Globus pallidus (tissue), 1 donor: ENCODE measurements around the gene ITPR1.

Experiments used
- DNase-seq: peaks from one replicate; pipeline ENCODE4 v3.0.0-alpha.2; 2015; ENCODE audit warnings: low spot score

The ITPR1 gene

GRCh38 chr3:4509983-4510755 lies 17.0 kb downstream of the ITPR1 start:
- no peak for DNase-seq

- no peak for DNase-seq
Observed at GRCh38 chr3:4511491-4512262, 18.5 kb downstream of the ITPR1 start.

GRCh38 chr3:4512895-4513616 lies 19.9 kb downstream of the ITPR1 start:
- no peak for DNase-seq

GRCh38 chr3:4514321-4514720 lies 21.2 kb downstream of the ITPR1 start:
- no peak for DNase-seq

GRCh38 chr3:4514916-4515315 lies 21.8 kb downstream of the ITPR1 start:
- DNase-seq, result no peak

- DNase-seq, result no peak
Observed at GRCh38 chr3:4515916-4516579, 22.9 kb downstream of the ITPR1 start.

- DNase-seq, result no peak
Observed at GRCh38 chr3:4517093-4517492, 23.9 kb downstream of the ITPR1 start.

- no peak for DNase-seq
Observed at GRCh38 chr3:4517643-4518311, 24.6 kb downstream of the ITPR1 start.

GRCh38 chr3:4520033-4520816 lies 27.1 kb downstream of the ITPR1 start:
- peak; percentile 30 for DNase-seq

GRCh38 chr3:4522947-4523346 lies 29.8 kb downstream of the ITPR1 start:
- no peak for DNase-seq

GRCh38 chr3:4523710-4524698 lies 30.9 kb downstream of the ITPR1 start:
- no peak for DNase-seq

- peak; percentile 19 for DNase-seq
Observed at GRCh38 chr3:4525560-4526223, 32.5 kb downstream of the ITPR1 start.

GRCh38 chr3:4528320-4528719 lies 35.2 kb downstream of the ITPR1 start:
- no peak for DNase-seq

- DNase-seq, result no peak
Observed at GRCh38 chr3:4528819-4529600, 35.9 kb downstream of the ITPR1 start.

- DNase-seq, result no peak
Observed at GRCh38 chr3:4529876-4530588, 36.9 kb downstream of the ITPR1 start.

GRCh38 chr3:4531478-4532025 lies 38.4 kb downstream of the ITPR1 start:
- no peak for DNase-seq

- no peak for DNase-seq
Observed at GRCh38 chr3:4532535-4533112, 39.5 kb downstream of the ITPR1 start.
